HepG2 (cell line): ENCODE measurements around the gene PAXX. TPM values are rescaled to one million over a fixed set of nuclear protein-coding genes. Genes with fewer than 3 reads are reported as not detected.

Experiments used
- ATAC-seq: fragments of 200-7000 bp; cut with Tn5 transposase; 3 replicates; pipeline ENCODE4 v1.9.1; 2020; ENCODE audit warnings: mild to moderate bottlenecking, moderate library complexity
- Bru-seq: library from RNA; stranded (reverse); fragments of 400-500 nt; gene quantifications from one replicate; lab custom pipeline; 2021; lab: Mats Ljungman, UMichigan
- BruChase-seq, 2 experiments: library from RNA; stranded (reverse); fragments of 400-500 nt; gene quantifications; one replicate each; lab custom pipeline; 2021; lab: Mats Ljungman, UMichigan
- BruUV-seq: library from RNA; stranded (reverse); fragments of 400-500 nt; replicated peaks from 2 replicates; lab custom pipeline; 2021; lab: Mats Ljungman, UMichigan
- CTCF ChIA-PET: fragments of 300-600 bp; formaldehyde crosslinking; extraction: SDS; loops from one replicate; lab custom pipeline; 2021; ENCODE audit warnings: low total read pairs, inconsistent platforms, low intra/inter-chr PET ratio; lab: Yijun Ruan, JAX
- POLR2A ChIA-PET: fragments of 350-600 bp; sonication (Branson Sonifier 250); formaldehyde crosslinking; loops from one replicate; lab custom pipeline; 2020; ENCODE audit warnings: antibody characterized with exemption, inconsistent platforms; lab: Yijun Ruan, JAX
- DNase-seq: peaks from one replicate; pipeline ENCODE4 v3.0.0-alpha.2; 2015; ENCODE audit warnings: low spot score
- FAIRE-seq: peaks from 3 replicates; lab custom pipeline; 2011; peaks lifted over from hg19 to GRCh38; lab: Jason Lieb, UNC
- H2AFZ ChIP-seq: one replicate; pipeline ENCODE4 v1.6.1; 2011; ENCODE audit warnings: low read length, inconsistent platforms
- H3K27ac ChIP-seq: fragments of 300-600 bp; 3 replicates; pipeline ENCODE4 v1.8.0; 2011; ENCODE audit warnings: mixed run types, mild to moderate bottlenecking, mixed read lengths, low read length, inconsistent platforms; ENCODE audit not compliant: insufficient read depth; ENCODE audit errors: extremely low read length
- H3K27me3 ChIP-seq, 2 experiments: fragments of 200-600 bp in 1 of 2; 2 replicates in 1 of 2; 3 replicates in 1 of 2; pipeline versions ENCODE4 v1.6.0 to v1.8.0; 2011; ENCODE audit warnings: low read length in 2 of 2, mild to moderate bottlenecking in 2 of 2, moderate library complexity in 2 of 2, inconsistent platforms in 1 of 2; ENCODE audit not compliant: insufficient read depth in 2 of 2, control insufficient read depth in 1 of 2
- H3K36me3 ChIP-seq, 2 experiments: fragments of 200-600 bp in 1 of 2; replicated peaks in 1 of 2; 2 replicates in 1 of 2; 3 replicates in 1 of 2; pipeline versions ENCODE4 v1.5.1 to v1.8.0; 2011; ENCODE audit warnings: low read length in 2 of 2, inconsistent platforms in 1 of 2; ENCODE audit not compliant: insufficient read depth in 2 of 2, control insufficient read depth in 1 of 2
- H3K4me1 ChIP-seq: 2 replicates; pipeline ENCODE4 v1.5.1; 2012; ENCODE audit warnings: low read length, inconsistent platforms; ENCODE audit not compliant: insufficient read depth
- H3K4me2 ChIP-seq: 2 replicates; pipeline ENCODE4 v1.6.0; 2011; ENCODE audit warnings: low read depth, low read length, inconsistent platforms
- H3K4me3 ChIP-seq, 3 experiments: fragments of 200-600 bp in 1 of 3; sonication (generic), shearing (Covaris generic) in 1 of 3; replicated peaks in 1 of 3; 2 replicates each; pipeline ENCODE4 v1.5.1; 2011 to 2016; ENCODE audit warnings: low read length in 3 of 3, inconsistent platforms in 2 of 3, low read depth in 2 of 3, mild to moderate bottlenecking in 2 of 3, control low read depth in 1 of 3, mixed read lengths in 1 of 3; ENCODE audit not compliant: insufficient read depth in 1 of 3
- H3K79me2 ChIP-seq: one replicate; pipeline ENCODE4 v1.6.1; 2011; ENCODE audit warnings: low read length, inconsistent platforms; ENCODE audit not compliant: insufficient read depth
- H3K9ac ChIP-seq: 2 replicates; pipeline ENCODE4 v1.6.0; 2011; ENCODE audit warnings: mild to moderate bottlenecking, low read depth, low read length, inconsistent platforms; ENCODE audit not compliant: insufficient read depth
- H3K9me3 ChIP-seq: 2 replicates; pipeline ENCODE4 v1.5.1; 2012; ENCODE audit warnings: mild to moderate bottlenecking, low read length
- H4K20me1 ChIP-seq: 2 replicates; pipeline ENCODE4 v1.6.0; 2011; ENCODE audit warnings: inconsistent platforms, mild to moderate bottlenecking, low read length, moderate library complexity; ENCODE audit not compliant: insufficient read depth
- AHR ChIP-seq: IDR thresholded peaks from 2 replicates; pipeline ENCODE4 v1.6.1; 2018; ENCODE audit warnings: missing genetic modification reagents, missing compliant biosample characterization
- CENPT ChIP-seq: sonication (generic); formaldehyde crosslinking; IDR thresholded peaks from 2 replicates; pipeline ENCODE4 v1.8.0; 2022; ENCODE audit warnings: low read depth, mild to moderate bottlenecking, moderate library complexity, missing genetic modification reagents
- FOSL1 ChIP-seq: sonication (generic); formaldehyde crosslinking; IDR thresholded peaks from 2 replicates; pipeline ENCODE4 v1.9.0; 2021; ENCODE audit warnings: missing genetic modification reagents, borderline replicate concordance
- HNRNPLL ChIP-seq: fragments of 200-400 bp; formaldehyde crosslinking; IDR thresholded peaks from 2 replicates; pipeline ENCODE4 v1.6.1; 2017; ENCODE audit warnings: mild to moderate bottlenecking, low read depth, low read length; ENCODE audit not compliant: poor library complexity, severe bottlenecking
- KLF6 ChIP-seq: IDR thresholded peaks from 2 replicates; pipeline ENCODE4 v1.8.0; 2016; ENCODE audit warnings: missing biosample characterization, missing genetic modification reagents
- PTBP1 ChIP-seq: fragments of 200-400 bp; formaldehyde crosslinking; IDR thresholded peaks from 2 replicates; pipeline ENCODE4 v1.6.1; 2018; ENCODE audit warnings: low read length, low read depth; ENCODE audit not compliant: poor library complexity, severe bottlenecking
- RBFOX2 ChIP-seq: fragments of 200-400 bp; formaldehyde crosslinking; IDR thresholded peaks from 2 replicates; pipeline ENCODE4 v1.6.1; 2017; ENCODE audit warnings: low read depth, mild to moderate bottlenecking, low read length
- SAFB2 ChIP-seq: sonication (generic); formaldehyde crosslinking; IDR thresholded peaks from 2 replicates; pipeline ENCODE4 v1.5.1; 2020; ENCODE audit warnings: missing genetic modification reagents, low read depth, mild to moderate bottlenecking, borderline replicate concordance
- SALL1 ChIP-seq: sonication (generic); formaldehyde crosslinking; IDR thresholded peaks from 2 replicates; pipeline ENCODE4 v1.8.0; 2022; ENCODE audit warnings: mild to moderate bottlenecking, missing genetic modification reagents
- ZBTB25 ChIP-seq: IDR thresholded peaks from 2 replicates; pipeline ENCODE4 v1.6.1; 2018; ENCODE audit warnings: missing genetic modification reagents
- ZFY ChIP-seq: sonication (generic); formaldehyde crosslinking; IDR thresholded peaks from 2 replicates; pipeline ENCODE4 v1.4.0; 2020; ENCODE audit warnings: missing genetic modification reagents
- ZNF704 ChIP-seq: sonication (generic); formaldehyde crosslinking; IDR thresholded peaks from 2 replicates; pipeline ENCODE4 v1.8.1; 2023; ENCODE audit warnings: mild to moderate bottlenecking, inconsistent platforms, moderate library complexity, missing genetic modification reagents, borderline replicate concordance
- ZNF709 ChIP-seq: sonication (generic); formaldehyde crosslinking; IDR thresholded peaks from 2 replicates; pipeline ENCODE4 v1.5.0; 2020; ENCODE audit warnings: mild to moderate bottlenecking, missing genetic modification reagents
- ZNF724P ChIP-seq: sonication (generic); formaldehyde crosslinking; IDR thresholded peaks from 2 replicates; pipeline ENCODE4 v1.8.0; 2022; ENCODE audit warnings: missing genetic modification reagents, borderline replicate concordance
- WGBS: methylation state at CpG from one replicate; pipeline ENCODE4 v1.1.6; 2017; ENCODE audit warnings: low lambda C conversion rate; 5-methylcytosine and 5-hydroxymethylcytosine counted together
- in situ Hi-C: cut with HindIII; loops from 2 replicates; pipeline ENCODE4 v1.10.0; 2017; ENCODE audit warnings: low pct_unique_long_range_greater_than_20kb; ENCODE audit not compliant: extremely low pct_ligation_motif_present
- intact Hi-C: fragments of 100-400 bp; cut with micrococcal nuclease; formaldehyde crosslinking; loops from one replicate; pipeline ENCODE4 v1.10.0; 2022; ENCODE audit not compliant: unreplicated experiment
- long read RNA-seq, 2 experiments: library from RNA in 1 of 2; library from polyadenylated mRNA in 1 of 2; stranded (forward) in 1 of 2; unstranded in 1 of 2; transcript quantifications; one replicate each; pipeline ENCODE4 v2.0.0, GENCODE V29; 2019 to 2022
- polyA minus RNA-seq, 3 experiments: library from RNA; depleted of rRNA, polyadenylated mRNA; stranded (reverse); fragments of >200 nt; gene quantifications; 2 replicates each; pipeline ENCODE4 v1.2.3, GENCODE V29; 2011; ENCODE audit warnings: low replicate concordance in 1 of 3
- polyA plus RNA-seq, 8 experiments: library from polyadenylated mRNA; depleted of rRNA in 3 of 8; stranded (reverse) in 7 of 8; unstranded in 1 of 8; fragments of >200 nt; fragmentation: Illumina TruSeq in 4 of 8; extraction: Trizol in 4 of 8; gene quantifications; 2 replicates each; pipeline versions ENCODE4 v1.2.1 to v1.2.3, GENCODE V29; 2011 to 2016; ENCODE audit warnings: low read depth in 4 of 8, missing spikeins in 1 of 8, mixed read lengths in 1 of 8; ENCODE audit not compliant: insufficient read depth in 1 of 8
- total RNA-seq, 5 experiments: library from RNA; depleted of rRNA; stranded (reverse); fragments of >200 nt; fragmentation: Illumina TruSeq; extraction: Trizol; gene quantifications; 2 replicates each; pipeline ENCODE4 v1.2.3, GENCODE V29; 2016; ENCODE audit warnings: low read depth in 1 of 5

The PAXX gene
- total RNA-seq (2016; rRNA removed; fragmentation: Illumina TruSeq; extraction: Trizol), result 20.7 and 31.9 TPM in 2 replicates
- 28.4 and 30.8 TPM in 2 replicates for total RNA-seq (2016; cell fraction: cytosol; rRNA removed; fragmentation: Illumina TruSeq; extraction: Trizol; ENCODE audit: low read depth)
- 19.3 and 34.8 TPM in 2 replicates for total RNA-seq (2016; cell fraction: insoluble cytoplasmic fraction; rRNA removed; fragmentation: Illumina TruSeq; extraction: Trizol)
- 30.5 and 31.8 TPM in 2 replicates for total RNA-seq (2016; cell fraction: membrane; rRNA removed; fragmentation: Illumina TruSeq; extraction: Trizol)
- total RNA-seq (2016; cell fraction: nucleus; rRNA removed; fragmentation: Illumina TruSeq; extraction: Trizol), result 36.2 and 38.0 TPM in 2 replicates
- polyA plus RNA-seq (2011; rRNA removed), result 14.0 and 18.0 TPM in 2 replicates
- 10.4 and 21.3 TPM in 2 replicates for polyA plus RNA-seq (2011; cell fraction: cytosol; rRNA removed)
- 117 and 140 TPM in 2 replicates for polyA plus RNA-seq (2011; cell fraction: nucleus; rRNA removed)
- polyA plus RNA-seq (2012), result 8.5 and 8.9 TPM in 2 replicates
- polyA plus RNA-seq (2016; cell fraction: cytosol; fragmentation: Illumina TruSeq; extraction: Trizol; ENCODE audit: low read depth), result 30.9 and 37.1 TPM in 2 replicates
- polyA plus RNA-seq (2016; cell fraction: insoluble cytoplasmic fraction; fragmentation: Illumina TruSeq; extraction: Trizol; ENCODE audit: low read depth), result 23.2 and 27.0 TPM in 2 replicates
- polyA plus RNA-seq (2016; cell fraction: membrane; fragmentation: Illumina TruSeq; extraction: Trizol; ENCODE audit: low read depth), result 29.8 and 34.5 TPM in 2 replicates
- polyA plus RNA-seq (2016; cell fraction: nucleus; fragmentation: Illumina TruSeq; extraction: Trizol; ENCODE audit: insufficient read depth, low read depth), result 77.5 and 82.4 TPM in 2 replicates
- polyA minus RNA-seq (2011; rRNA and poly(A)+ RNA removed; ENCODE audit: low replicate concordance), result 2.3 and 31.7 TPM in 2 replicates
- 1.6 and 2.8 TPM in 2 replicates for polyA minus RNA-seq (2011; cell fraction: cytosol; rRNA and poly(A)+ RNA removed)
- polyA minus RNA-seq (2011; cell fraction: nucleus; rRNA and poly(A)+ RNA removed), result 6.6 and 7.3 TPM in 2 replicates
- percentile 61 among the genes with signal in this experiment for Bru-seq, nascent RNA
- BruChase-seq, experiment 1, labeled RNA remaining after a 6-hour chase, result percentile 71 among the genes with signal in this experiment
- BruChase-seq, experiment 2, labeled RNA remaining after a 2-hour chase, result percentile 57 among the genes with signal in this experiment
- long read RNA-seq, experiment 1, transcript PAXX-201 (7 exons, 812 nt), result major isoform, 10 of 28 reads
- long read RNA-seq, experiment 1, partial matches to known transcripts, result 9 of 28 reads
- long read RNA-seq, experiment 1, other reads (novel, unspliced or antisense), result 6 of 28 reads
- long read RNA-seq, experiment 2, transcript PAXX-207 (6 exons, 958 nt), result minor isoform, 7 of 40 reads
- long read RNA-seq, experiment 2, transcript PAXX-201 (7 exons, 812 nt), result major isoform, 11 of 40 reads
- long read RNA-seq, experiment 2, partial matches to known transcripts, result 12 of 40 reads
- long read RNA-seq, experiment 2, other reads (novel, unspliced or antisense), result 9 of 40 reads

- WGBS, result 0% methylated on average over 5 of the region's 92 CpGs
- Histone ChIP-seq H2AFZ (no peak within 1 kb of the TSS), H3K79me2 (peaks cover 5% of the 10 kb centered on the region), H3K27me3 (peaks cover 3 to 9% of the 10 kb centered on the region in 2 experiments; a peak in 2 of 5 replicates), H3K4me1 (peaks cover 64% of the 10 kb centered on the region), H3K9me3 (no peaks in the 10 kb centered on the region), H3K9ac (peak within 1 kb of the TSS; percentile 68), H3K4me2 (peak within 1 kb of the TSS; percentile 92), H4K20me1 (no peaks in the 10 kb centered on the region), H3K27ac (peak within 1 kb of the TSS; percentile 52), H3K4me3 (peak within 1 kb of the TSS; percentile 61 to 83 (median 73)), H3K36me3 (no peaks in the 10 kb centered on the region)
- POLR2A ChIA-PET, result interaction anchor here (0.6 to 2.7 kb wide), 13 partner anchors 10 to 263 kb away, joined by 3 to 22 read pairs (median 4); partner anchors contain the start of gene C8G
- in situ Hi-C loops (no loop called here), intact Hi-C loops (loop anchor here (2.0 kb wide), 1 partner anchor 45 kb away; no protein-coding TSS in a partner anchor)
- no TSS peak for BruUV-seq
- DNase-seq (peak; percentile 70), ATAC-seq (peak; percentile 72), FAIRE-seq (no peak)
- CTCF ChIA-PET, result no interaction called here
- 0 out of 2 replicates have a peak, but pooled peaks have one; percentile 41 for TF ChIP-seq SAFB2
- peak; percentile 45; the same call in 1 of the 2 replicates for TF ChIP-seq SALL1 (CRISPR knock-in tag)
- TF ChIP-seq AHR (CRISPR knock-in tag), result 0 out of 2 replicates have a peak, but pooled peaks have one; percentile 67
- TF ChIP-seq ZNF704 (CRISPR knock-in tag), result 0 out of 2 replicates have a peak, but pooled peaks have one; percentile 45
- TF ChIP-seq KLF6 (CRISPR knock-in tag), result peak; percentile 51; the same call in 1 of the 2 replicates
- TF ChIP-seq RBFOX2, result peak; percentile 69
- TF ChIP-seq PTBP1, result no peak
- peak; percentile 45 for TF ChIP-seq HNRNPLL
- TF ChIP-seq ZFY (CRISPR knock-in tag), result peak; percentile 82
- TF ChIP-seq ZNF724P (CRISPR knock-in tag), result peak; percentile 31; the same call in 1 of the 2 replicates
- TF ChIP-seq ZNF709 (CRISPR knock-in tag), result no peak
- TF ChIP-seq FOSL1 (CRISPR knock-in tag), result no peak
- TF ChIP-seq CENPT, result 0 out of 2 replicates have a peak, but pooled peaks have one; percentile 36
- TF ChIP-seq ZBTB25 (CRISPR knock-in tag), result peak; percentile 33; the same call in 1 of the 2 replicates
Measured at GRCh38 chr9:136991993-136992818, at the start of gene PAXX. Gene PAXX, plus strand, starts transcription at chr9:136992422. Its CDS starts 22 bp downstream, at chr9:136992444.
